ENCODE data around the gene HSPD1. TPM values are rescaled to one million over a fixed set of nuclear protein-coding genes. Genes with fewer than 3 reads are reported as not detected.

HSPD1 gene
- total RNA-seq, 1 donor from 2014 or later, result 539 TPM

DNA sequence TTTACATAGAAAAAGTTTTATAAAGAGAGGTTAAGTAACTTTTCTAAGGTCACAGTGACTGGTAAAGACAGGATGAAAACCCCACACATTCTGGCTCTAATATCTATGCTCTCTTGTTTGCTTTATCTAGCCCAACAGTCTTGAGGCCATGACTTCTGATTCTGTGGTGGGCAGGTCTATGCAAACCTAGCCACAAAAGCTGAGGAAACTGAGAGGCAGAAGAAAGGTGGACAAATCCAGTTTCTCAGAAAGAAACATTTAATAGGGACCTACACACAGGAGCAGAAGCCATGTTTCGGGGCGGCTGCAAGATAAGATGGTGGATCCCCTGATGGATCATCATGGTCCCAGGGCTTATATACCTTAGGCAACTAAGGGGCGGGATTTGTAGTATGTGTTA, 21.8 kb downstream of the HSPD1 start:
- no peak overlapping the region for H3K4me2 ChIP-seq
- H4K20me1 ChIP-seq (ENCODE audit: low read depth), result no peaks in the 10 kb centered on the region
- H3K9me3 Mint-ChIP-seq, result no peaks in the 10 kb centered on the region
- H3K4me3 Mint-ChIP-seq, result no peak overlapping the region
- no peaks in the 10 kb centered on the region for H3K4me1 Mint-ChIP-seq
- TF ChIP-seq EZH2 (IDR thresholded peaks at IDR 0.05), result no peak
- TF ChIP-seq EZH2phosphoT487 (IDR thresholded peaks at IDR 0.05), result no peak
- TF ChIP-seq CTCF (IDR thresholded peaks at IDR 0.05), result no peak
- DNase-seq (ENCODE audit: low spot score), result no peak
- no peak overlapping the region for H3K4me3 ChIP-seq
- H3K27me3 Mint-ChIP-seq (ENCODE audit: insufficient read depth, low read depth), result no peaks in the 10 kb centered on the region
- no peak overlapping the region for H3K27ac ChIP-seq
- no peaks in the 10 kb centered on the region for H3K27me3 ChIP-seq
- no peak overlapping the region for H3K27ac Mint-ChIP-seq
- no peaks in the 10 kb centered on the region for H3K79me2 ChIP-seq (ENCODE audit: low read depth)
- H3K9me3 ChIP-seq (ENCODE audit: low read depth), result no peaks in the 10 kb centered on the region
- H2AFZ ChIP-seq (replicated peaks), result no peak overlapping the region
- H3F3A ChIP-seq (ENCODE audit: low read depth), result no peaks in the 10 kb centered on the region
- peaks cover 7% of the 10 kb centered on the region for H3K36me3 ChIP-seq
- H3K36me3 Mint-ChIP-seq, result peaks cover 4% of the 10 kb centered on the region
- H3K4me1 ChIP-seq, result no peaks in the 10 kb centered on the region
- H3K9ac ChIP-seq, result no peak overlapping the region

GRCh38 chr2:197472166-197472565, 27.5 kb downstream of the HSPD1 start:
- Histone ChIP-seq H3K9ac (no peak overlapping the region), H3K4me2 (no peak overlapping the region), H3K9me3 (ENCODE audit: low read depth) (no peaks in the 10 kb centered on the region), H3K4me1 (no peaks in the 10 kb centered on the region), H3K79me2 (ENCODE audit: low read depth) (no peaks in the 10 kb centered on the region), H3F3A (ENCODE audit: low read depth) (no peaks in the 10 kb centered on the region), H4K20me1 (ENCODE audit: low read depth) (no peaks in the 10 kb centered on the region), H2AFZ (replicated peaks) (no peak overlapping the region), H3K4me3 (no peak overlapping the region), H3K27ac (no peak overlapping the region), H3K27me3 (no peaks in the 10 kb centered on the region), H3K36me3 (peaks cover 7% of the 10 kb centered on the region)
- no peak overlapping the region for H3K4me3 Mint-ChIP-seq
- H3K27me3 Mint-ChIP-seq (ENCODE audit: insufficient read depth, low read depth), result no peaks in the 10 kb centered on the region
- no peak for DNase-seq (ENCODE audit: low spot score)
- TF ChIP-seq EZH2phosphoT487 (IDR thresholded peaks at IDR 0.05) (no peak), CTCF (IDR thresholded peaks at IDR 0.05) (no peak), EZH2 (IDR thresholded peaks at IDR 0.05) (no peak)
- H3K27ac Mint-ChIP-seq, result no peak overlapping the region
- no peaks in the 10 kb centered on the region for H3K9me3 Mint-ChIP-seq
- no peaks in the 10 kb centered on the region for H3K4me1 Mint-ChIP-seq
- peaks cover 6% of the 10 kb centered on the region for H3K36me3 Mint-ChIP-seq

DNA sequence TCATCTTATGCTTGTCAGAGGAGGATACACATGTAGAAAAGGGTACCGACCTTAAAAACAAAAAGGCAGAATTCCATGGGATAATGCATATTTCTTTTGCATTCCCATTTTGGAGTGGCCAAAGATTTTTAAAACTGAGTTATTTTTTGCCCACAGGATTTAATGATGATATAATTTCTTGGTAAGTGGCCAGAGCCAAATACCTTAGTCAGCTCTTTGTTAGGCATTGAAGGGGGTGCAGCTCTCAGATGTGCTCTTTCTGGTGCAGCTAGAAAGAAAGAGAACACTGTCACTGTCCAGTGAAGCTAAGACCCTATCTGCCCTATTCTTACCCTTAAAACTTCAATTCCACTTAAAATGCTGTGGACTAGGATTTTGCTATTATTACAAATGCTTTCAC, 35.5 kb downstream of the HSPD1 start:
- no peaks in the 10 kb centered on the region for H3F3A ChIP-seq (ENCODE audit: low read depth)
- H3K4me2 ChIP-seq, result no peak overlapping the region
- H3K79me2 ChIP-seq (ENCODE audit: low read depth), result no peaks in the 10 kb centered on the region
- DNase-seq (ENCODE audit: low spot score), result no peak
- no peaks in the 10 kb centered on the region for H3K27me3 Mint-ChIP-seq (ENCODE audit: insufficient read depth, low read depth)
- no peaks in the 10 kb centered on the region for H4K20me1 ChIP-seq (ENCODE audit: low read depth)
- no peak overlapping the region for H2AFZ ChIP-seq (replicated peaks)
- H3K27me3 ChIP-seq, result no peaks in the 10 kb centered on the region
- peak overlapping the region; percentile 15 for H3K27ac Mint-ChIP-seq
- no peaks in the 10 kb centered on the region for H3K9me3 Mint-ChIP-seq
- H3K36me3 Mint-ChIP-seq, result peaks cover 9% of the 10 kb centered on the region
- H3K4me3 ChIP-seq, result no peak overlapping the region
- H3K27ac ChIP-seq, result no peak overlapping the region
- no peaks in the 10 kb centered on the region for H3K36me3 ChIP-seq
- H3K9me3 ChIP-seq (ENCODE audit: low read depth), result no peaks in the 10 kb centered on the region
- no peaks in the 10 kb centered on the region for H3K4me1 Mint-ChIP-seq
- no peak overlapping the region for H3K9ac ChIP-seq
- H3K4me1 ChIP-seq, result no peaks in the 10 kb centered on the region
- TF ChIP-seq EZH2phosphoT487 (IDR thresholded peaks at IDR 0.05) (no peak), EZH2 (IDR thresholded peaks at IDR 0.05) (no peak), CTCF (IDR thresholded peaks at IDR 0.05) (no peak)
- H3K4me3 Mint-ChIP-seq, result no peak overlapping the region

Data from neural progenitor cell (in vitro differentiated cells).